Measurements from ENCODE around the gene SERPINB1. TPM values are rescaled to one million over a fixed set of nuclear protein-coding genes. Genes with fewer than 3 reads are reported as not detected.
"Not testable (repeated sequence)": the region's sequence is repeated elsewhere in the genome, so short reads cannot be mapped to it uniquely, and the experiment has no call there.

Gene SERPINB1
- total RNA-seq, 4 donors from 2014 or later, result 284 to 1,204 (median 702) TPM

DNA sequence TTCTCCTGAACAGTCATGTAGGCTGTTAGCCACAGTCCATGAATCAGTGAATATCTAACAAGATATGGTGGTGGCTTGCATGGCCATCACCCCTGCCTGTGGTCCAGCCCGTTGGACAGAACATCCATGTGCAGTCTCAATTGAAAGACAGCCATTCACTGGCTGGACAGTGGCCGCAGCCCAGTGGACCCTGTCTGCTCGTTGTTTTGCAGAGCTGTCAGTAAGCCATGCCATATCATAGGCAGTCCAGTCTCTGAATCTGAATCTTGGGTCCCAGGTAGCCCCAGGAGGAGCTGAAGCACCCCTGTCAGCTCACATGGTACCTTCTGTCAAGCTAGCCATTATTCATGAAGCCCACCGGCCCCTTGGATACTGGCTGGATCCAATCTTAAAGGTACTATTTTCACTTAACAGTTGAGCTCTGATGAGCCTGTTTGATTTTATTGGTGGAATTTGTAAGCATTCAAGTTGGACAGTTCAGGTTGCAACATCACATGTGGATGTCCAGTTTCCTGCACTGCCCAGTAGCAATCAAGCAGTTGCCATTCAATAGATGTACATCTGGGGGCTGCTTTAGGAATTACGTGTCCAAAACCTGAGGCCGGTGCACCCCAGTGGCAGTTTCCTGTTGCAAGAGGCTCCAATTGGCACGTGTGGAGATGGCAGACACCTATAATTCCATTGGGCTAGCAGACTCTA lies 37.8 kb downstream of the SERPINB1 start:
- DNase-seq, result no peak
- Histone ChIP-seq H3K9me3 (no peaks in the 10 kb centered on the region), H3K27ac (no peak overlapping the region), H3K4me3 (no peak overlapping the region), H3K27me3 (no peaks in the 10 kb centered on the region), H3K4me1 (peaks cover 4 to 45% (median 6%) of the 10 kb centered on the region in 3 donors), H3K36me3 (no peaks in the 10 kb centered on the region)
- TF ChIP-seq, protein P1, sequence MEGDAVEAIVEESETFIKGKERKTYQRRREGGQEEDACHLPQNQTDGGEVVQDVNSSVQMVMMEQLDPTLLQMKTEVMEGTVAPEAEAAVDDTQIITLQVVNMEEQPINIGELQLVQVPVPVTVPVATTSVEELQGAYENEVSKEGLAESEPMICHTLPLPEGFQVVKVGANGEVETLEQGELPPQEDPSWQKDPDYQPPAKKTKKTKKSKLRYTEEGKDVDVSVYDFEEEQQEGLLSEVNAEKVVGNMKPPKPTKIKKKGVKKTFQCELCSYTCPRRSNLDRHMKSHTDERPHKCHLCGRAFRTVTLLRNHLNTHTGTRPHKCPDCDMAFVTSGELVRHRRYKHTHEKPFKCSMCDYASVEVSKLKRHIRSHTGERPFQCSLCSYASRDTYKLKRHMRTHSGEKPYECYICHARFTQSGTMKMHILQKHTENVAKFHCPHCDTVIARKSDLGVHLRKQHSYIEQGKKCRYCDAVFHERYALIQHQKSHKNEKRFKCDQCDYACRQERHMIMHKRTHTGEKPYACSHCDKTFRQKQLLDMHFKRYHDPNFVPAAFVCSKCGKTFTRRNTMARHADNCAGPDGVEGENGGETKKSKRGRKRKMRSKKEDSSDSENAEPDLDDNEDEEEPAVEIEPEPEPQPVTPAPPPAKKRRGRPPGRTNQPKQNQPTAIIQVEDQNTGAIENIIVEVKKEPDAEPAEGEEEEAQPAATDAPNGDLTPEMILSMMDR (IDR thresholded peaks at IDR 0.05), result no peak
- no peak for TF ChIP-seq POLR2A (IDR thresholded peaks at IDR 0.05)
- WGBS, 2 donors, result 88 to 90% methylated on average over 5 to 6 of the region's 7 CpGs
- intact Hi-C loops (cut with DNase I), result no loop called here

DNA sequence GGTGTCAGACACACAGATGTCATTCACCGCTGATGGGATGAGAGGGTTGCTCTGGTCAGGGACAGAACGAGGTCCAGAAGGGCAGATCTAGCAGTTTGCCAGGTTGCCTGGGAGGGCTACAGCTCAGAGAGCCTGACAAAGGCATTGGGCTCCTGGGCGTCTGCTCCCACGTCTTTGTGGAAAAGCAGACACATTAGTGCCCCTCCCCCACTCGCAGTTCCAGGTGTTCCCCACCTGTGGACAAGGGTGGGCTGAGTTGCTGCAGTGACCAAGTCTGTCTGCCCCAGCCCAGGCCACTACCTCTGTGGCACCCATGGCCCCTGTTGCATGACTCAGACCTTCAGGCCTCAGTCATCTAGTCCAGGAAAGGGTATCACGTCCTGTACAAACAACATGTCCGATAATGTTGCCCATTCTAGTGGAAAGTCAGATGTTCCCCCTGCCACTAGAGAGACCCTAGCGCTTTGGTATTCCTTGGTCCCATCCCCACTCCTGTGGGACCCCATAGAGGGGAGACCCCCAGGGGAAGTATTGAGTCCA lies 39.1 kb downstream of the SERPINB1 start:
- Histone ChIP-seq H3K36me3 (no peaks in the 10 kb centered on the region), H3K9me3 (no peaks in the 10 kb centered on the region), H3K27ac (no peak overlapping the region), H3K4me3 (no peak overlapping the region), H3K27me3 (no peaks in the 10 kb centered on the region), H3K4me1 (peaks cover 4 to 44% (median 6%) of the 10 kb centered on the region in 3 donors)
- TF ChIP-seq POLR2A (IDR thresholded peaks at IDR 0.05), result no peak
- TF ChIP-seq, protein P1 (IDR thresholded peaks at IDR 0.05), result no peak
- DNase-seq, result no peak
- 75 to 95% methylated on average over 4 to 8 of the region's 8 CpGs for WGBS, 2 donors
- intact Hi-C loops (cut with DNase I), result no loop called here

DNA sequence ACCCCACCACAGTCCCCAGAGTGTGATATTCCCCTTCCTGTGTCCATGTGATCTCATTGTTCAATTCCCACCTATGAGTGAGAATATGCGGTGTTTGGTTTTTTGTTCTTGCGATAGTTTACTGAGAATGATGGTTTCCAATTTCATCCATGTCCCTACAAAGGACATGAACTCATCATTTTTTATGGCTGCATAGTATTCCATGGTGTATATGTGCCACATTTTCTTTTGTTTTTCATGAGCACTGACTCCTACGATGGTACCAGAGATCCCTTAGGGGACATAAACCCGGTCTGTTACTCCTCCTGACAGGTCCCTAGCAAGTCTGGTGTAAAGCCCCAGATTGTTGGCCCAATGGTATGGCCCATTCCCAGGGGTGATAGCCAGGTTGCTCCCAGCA lies 40.0 kb downstream of the SERPINB1 start:
- WGBS, 2 donors, result 83 to 92% methylated on average over 2 to 3 of the region's 4 CpGs
- DNase-seq, result not testable (repeated sequence)

DNA sequence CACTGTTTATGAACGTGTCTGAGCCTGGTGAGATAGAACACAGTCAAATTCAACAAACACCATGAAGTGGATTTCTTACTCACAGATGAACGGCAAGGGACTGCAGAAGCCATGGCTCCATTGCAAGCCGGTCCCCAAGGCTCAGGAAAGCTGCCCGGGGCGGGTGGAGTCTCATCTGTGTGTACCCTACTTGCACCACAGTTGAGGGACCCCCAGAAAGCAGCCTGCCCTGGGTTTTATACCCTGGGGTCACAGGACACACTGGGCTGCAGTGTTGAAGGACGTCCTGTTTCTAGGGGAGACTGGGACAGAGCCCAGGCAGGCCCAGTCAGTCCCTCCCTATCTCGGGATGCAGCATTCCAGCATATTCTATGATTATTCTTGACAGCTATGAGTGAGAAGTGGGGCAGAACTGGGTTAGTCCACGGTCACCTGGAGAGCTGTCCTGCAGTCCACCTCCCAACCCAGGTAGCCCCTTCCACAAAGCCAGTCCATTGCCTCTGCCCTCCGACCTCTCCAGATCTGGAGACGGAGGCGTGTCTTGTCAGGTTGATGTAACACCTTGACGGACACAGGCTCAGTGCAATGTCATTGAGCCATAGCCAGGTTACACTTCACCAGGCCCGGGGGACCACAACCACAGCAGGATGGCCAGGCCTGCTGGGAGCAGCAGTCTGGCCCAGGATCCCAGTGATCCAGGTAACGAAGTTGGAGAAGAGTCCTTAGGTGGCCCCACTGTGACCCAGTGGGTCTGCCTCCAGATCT lies 40.9 kb downstream of the SERPINB1 start:
- no peak overlapping the region for H3K4me3 ChIP-seq
- peak overlapping the region in 1 of 4 donors; percentile 21 for H3K27ac ChIP-seq
- TF ChIP-seq, protein P1 (IDR thresholded peaks at IDR 0.05), result no peak
- no peak for TF ChIP-seq POLR2A (IDR thresholded peaks at IDR 0.05)
- no peaks in the 10 kb centered on the region for H3K36me3 ChIP-seq
- DNase-seq, result no peak
- H3K27me3 ChIP-seq, result no peaks in the 10 kb centered on the region
- H3K9me3 ChIP-seq, result no peaks in the 10 kb centered on the region
- intact Hi-C loops (cut with DNase I), result no loop called here
- 84 to 100% methylated on average over 2 to 9 of the region's 14 CpGs for WGBS, 2 donors
- peaks cover 0 to 35% (median 0%) of the 10 kb centered on the region in 3 donors for H3K4me1 ChIP-seq

More for the DNA sequence above, 40.0 kb downstream of the SERPINB1 start:
- H3K9me3 ChIP-seq; H3K36me3 ChIP-seq; intact Hi-C loops (cut with DNase I); H3K4me3 ChIP-seq; H3K27me3 ChIP-seq; H3K27ac ChIP-seq: not testable (repeated sequence)
- peaks cover under 1 to 44% (median 1%) of the 10 kb centered on the region in 3 donors for H3K4me1 ChIP-seq

DNA sequence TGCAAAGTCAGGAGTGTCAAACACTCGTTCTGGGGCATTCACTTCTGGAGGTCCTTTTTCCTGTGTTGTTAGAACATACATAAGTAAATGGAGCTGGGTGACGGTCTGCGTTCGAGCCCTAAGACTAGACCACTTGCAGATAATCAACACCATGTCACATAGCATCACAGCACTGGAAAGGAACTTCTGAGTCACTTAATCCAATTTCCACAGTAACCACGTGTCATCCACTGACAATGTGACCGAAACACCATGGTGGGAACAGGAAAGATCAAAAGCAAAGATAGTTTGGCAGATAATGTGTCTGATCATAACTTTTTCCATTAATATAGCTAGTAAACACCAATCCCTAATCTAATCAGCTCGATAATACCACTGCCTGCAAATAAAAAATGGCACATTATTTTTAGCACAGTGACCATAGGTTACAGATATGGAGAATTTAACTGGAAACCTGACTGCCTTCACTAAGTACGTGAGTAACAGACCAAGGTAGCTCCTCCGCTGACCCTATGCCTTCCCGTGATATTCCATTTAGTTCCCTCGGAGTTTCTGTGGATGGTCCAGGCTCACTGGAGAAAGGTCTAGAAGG lies 41.6 kb downstream of the SERPINB1 start:
- Histone ChIP-seq H3K36me3 (no peaks in the 10 kb centered on the region), H3K4me3 (no peak overlapping the region), H3K27me3 (no peaks in the 10 kb centered on the region), H3K9me3 (no peaks in the 10 kb centered on the region), H3K4me1 (peaks cover 0 to 35% (median 0%) of the 10 kb centered on the region in 3 donors), H3K27ac (peak overlapping the region in 2 of 4 donors; percentile 21 to 60)
- intact Hi-C loops (cut with DNase I), result loop anchor here (10.0 kb wide), 1 partner anchor 45 kb away; the partner anchor contains the start of gene SERPINB1
- TF ChIP-seq, protein P1 (IDR thresholded peaks at IDR 0.05), result no peak
- TF ChIP-seq POLR2A (IDR thresholded peaks at IDR 0.05), result no peak
- DNase-seq, result no peak
- WGBS, 2 donors, result 75 to 85% methylated on average over 11 of the region's 11 CpGs

All from esophagus squamous epithelium (tissue), 5 donors.